ENCODE measurements around the gene PPP2R5C.
"Not testable (repeated sequence)": the region's sequence is repeated elsewhere in the genome, so short reads cannot be mapped to it uniquely, and the experiment has no call there.

The PPP2R5C gene

GRCh38 chr14:101721111-101721510, 40.4 kb upstream of the PPP2R5C start:
- Mint-ChIP-seq H3K4me3 (no peak overlapping the region), H3K27ac (no peak overlapping the region), H3K9me3 (peaks cover 12% of the 10 kb centered on the region), H3K36me3 (ENCODE audit: low read depth) (no peaks in the 10 kb centered on the region), H3K27me3 (ENCODE audit: low read depth, poor library complexity) (peaks cover 3% of the 10 kb centered on the region), H3K4me1 (peaks cover 28% of the 10 kb centered on the region)
- no peak for TF ChIP-seq CTCF (IDR thresholded peaks at IDR 0.05)
- no peak for DNase-seq

- peaks cover 7% of the 10 kb centered on the region for H3K27me3 Mint-ChIP-seq (ENCODE audit: low read depth, poor library complexity)
- H3K9me3 Mint-ChIP-seq = peaks cover 18% of the 10 kb centered on the region
- no peak for TF ChIP-seq CTCF (IDR thresholded peaks at IDR 0.05)
- peaks cover 28% of the 10 kb centered on the region for H3K4me1 Mint-ChIP-seq
- H3K4me3 Mint-ChIP-seq = no peak overlapping the region
- peak overlapping the region; percentile 31 for H3K27ac Mint-ChIP-seq
- DNase-seq = no peak
- H3K36me3 Mint-ChIP-seq (ENCODE audit: low read depth) = peaks cover 2% of the 10 kb centered on the region
Observed at GRCh38 chr14:101721951-101722661, 39.4 kb upstream of the PPP2R5C start.

- H3K27ac Mint-ChIP-seq = no peak overlapping the region
- TF ChIP-seq CTCF (IDR thresholded peaks at IDR 0.05) = no peak
- H3K4me1 Mint-ChIP-seq = peaks cover 24% of the 10 kb centered on the region
- DNase-seq = no peak
- H3K36me3 Mint-ChIP-seq (ENCODE audit: low read depth) = peaks cover 5% of the 10 kb centered on the region
- H3K9me3 Mint-ChIP-seq = peaks cover 21% of the 10 kb centered on the region
- H3K27me3 Mint-ChIP-seq (ENCODE audit: low read depth, poor library complexity) = peaks cover 7% of the 10 kb centered on the region
- no peak overlapping the region for H3K4me3 Mint-ChIP-seq
Observed at GRCh38 chr14:101723061-101723595, 38.4 kb upstream of the PPP2R5C start.

GRCh38 chr14:101725652-101726051, 35.9 kb upstream of the PPP2R5C start:
- H3K27ac Mint-ChIP-seq; H3K4me1 Mint-ChIP-seq; DNase-seq; H3K27me3 Mint-ChIP-seq (ENCODE audit: low read depth, poor library complexity); H3K36me3 Mint-ChIP-seq (ENCODE audit: low read depth); H3K4me3 Mint-ChIP-seq: not testable (repeated sequence)
- peaks cover 21% of the 10 kb centered on the region for H3K9me3 Mint-ChIP-seq

GRCh38 chr14:101726295-101726953, 35.1 kb upstream of the PPP2R5C start:
- H3K27me3 Mint-ChIP-seq (ENCODE audit: low read depth, poor library complexity) = peaks cover 7% of the 10 kb centered on the region
- TF ChIP-seq CTCF (IDR thresholded peaks at IDR 0.05) = no peak
- no peak overlapping the region for H3K27ac Mint-ChIP-seq
- H3K9me3 Mint-ChIP-seq = peaks cover 21% of the 10 kb centered on the region
- peaks cover 17% of the 10 kb centered on the region for H3K4me1 Mint-ChIP-seq
- H3K4me3 Mint-ChIP-seq = no peak overlapping the region
- DNase-seq = no peak
- peaks cover 5% of the 10 kb centered on the region for H3K36me3 Mint-ChIP-seq (ENCODE audit: low read depth)

GRCh38 chr14:101726954-101727302, 34.6 kb upstream of the PPP2R5C start:
- Mint-ChIP-seq H3K4me1 (peaks cover 21% of the 10 kb centered on the region), H3K27ac (peak overlapping the region; percentile 41), H3K36me3 (ENCODE audit: low read depth) (peaks cover 5% of the 10 kb centered on the region), H3K9me3 (peaks cover 20% of the 10 kb centered on the region), H3K4me3 (no peak overlapping the region), H3K27me3 (ENCODE audit: low read depth, poor library complexity) (peaks cover 7% of the 10 kb centered on the region)
- TF ChIP-seq CTCF (IDR thresholded peaks at IDR 0.05) = no peak
- DNase-seq = no peak
